Stromal cell of bone marrow (primary cell): Measurements from ENCODE around the gene TRPV6.

Experiments
- DNase-seq: peaks from one replicate; pipeline ENCODE4 v3.0.0-alpha.2; 2012; ENCODE audit warnings: low read depth

The TRPV6 gene

DNA sequence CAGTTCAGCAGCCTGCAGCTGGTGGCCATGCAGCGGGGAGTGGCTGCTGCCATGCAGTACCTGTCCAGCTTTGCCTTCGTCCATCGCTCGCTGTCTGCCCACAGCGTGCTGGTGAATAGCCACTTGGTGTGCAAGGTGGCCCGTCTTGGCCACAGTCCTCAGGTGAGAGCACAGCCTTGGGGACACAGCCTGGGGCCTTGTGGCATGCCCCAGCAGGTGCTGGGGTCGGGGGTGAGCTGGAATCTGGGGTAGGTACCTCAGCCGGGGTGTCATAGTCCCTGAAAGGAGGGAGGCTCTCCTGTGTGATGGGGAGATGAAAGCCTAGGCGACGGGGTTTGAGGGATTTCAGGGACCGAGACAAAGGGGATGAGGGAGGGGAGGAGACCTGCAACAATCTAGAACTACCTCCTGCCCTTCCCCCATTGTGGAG lies 16.5 kb downstream of the TRPV6 start:
- no peak for DNase-seq

- no peak for DNase-seq
Observed at GRCh38 chr7:142868188-142868985, 17.2 kb downstream of the TRPV6 start.

GRCh38 chr7:142867398-142868187 lies 18.0 kb downstream of the TRPV6 start:
- DNase-seq: no peak

- DNase-seq: no peak
Observed at GRCh38 chr7:142867097-142867378, 18.5 kb downstream of the TRPV6 start.

DNA sequence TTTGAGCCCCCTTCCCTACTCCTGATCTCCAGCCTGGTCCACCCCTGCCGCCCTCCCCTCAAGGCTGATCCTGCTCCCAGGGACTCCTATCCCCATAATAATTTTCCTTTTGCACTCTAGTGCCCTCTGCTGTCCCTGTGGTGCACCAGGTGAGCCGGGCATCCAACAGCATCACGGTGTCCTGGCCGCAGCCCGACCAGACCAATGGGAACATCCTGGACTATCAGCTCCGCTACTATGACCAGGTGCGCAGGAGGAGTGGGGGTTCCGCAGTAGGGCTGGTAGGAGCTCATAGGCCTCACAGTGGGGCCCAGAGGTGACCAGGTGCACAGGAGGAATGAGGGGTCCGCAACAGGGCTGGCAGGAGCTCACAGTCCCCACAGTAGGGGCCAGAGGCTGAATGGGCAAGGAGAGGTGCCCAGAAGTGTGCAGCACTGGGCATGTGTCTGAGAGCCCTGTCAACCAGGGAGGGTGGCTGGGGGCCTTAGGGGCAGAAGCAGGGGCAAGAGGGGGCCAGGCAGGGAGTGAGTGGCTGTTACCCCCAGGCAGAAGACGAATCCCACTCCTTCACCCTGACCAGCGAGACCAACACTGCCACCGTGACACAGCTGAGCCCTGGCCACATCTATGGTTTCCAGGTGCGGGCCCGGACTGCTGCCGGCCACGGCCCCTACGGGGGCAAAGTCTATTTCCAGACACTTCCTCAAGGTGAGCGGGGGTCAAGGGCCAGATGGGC lies 19.0 kb downstream of the TRPV6 start:
- no peak for DNase-seq

DNA sequence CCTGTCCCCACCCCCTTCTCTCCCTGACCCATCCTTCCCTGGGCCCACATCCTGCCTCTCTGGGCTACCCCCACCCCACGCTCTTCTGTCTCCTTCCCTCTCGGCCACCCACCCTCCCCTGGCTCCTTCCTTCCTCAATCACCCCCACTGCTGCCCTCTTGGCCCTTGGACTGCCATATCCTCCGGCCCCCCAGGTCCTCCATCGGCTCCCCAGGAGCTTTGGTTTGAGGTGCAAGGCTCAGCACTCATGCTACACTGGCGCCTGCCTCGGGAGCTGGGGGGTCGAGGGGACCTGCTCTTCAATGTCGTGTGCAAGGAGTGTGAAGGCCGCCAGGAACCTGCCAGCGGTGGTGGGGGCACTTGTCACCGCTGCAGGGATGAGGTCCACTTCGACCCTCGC lies 19.8 kb downstream of the TRPV6 start:
- no peak for DNase-seq

GRCh38 chr7:142864980-142865747 lies 20.4 kb downstream of the TRPV6 start:
- no peak for DNase-seq

DNA sequence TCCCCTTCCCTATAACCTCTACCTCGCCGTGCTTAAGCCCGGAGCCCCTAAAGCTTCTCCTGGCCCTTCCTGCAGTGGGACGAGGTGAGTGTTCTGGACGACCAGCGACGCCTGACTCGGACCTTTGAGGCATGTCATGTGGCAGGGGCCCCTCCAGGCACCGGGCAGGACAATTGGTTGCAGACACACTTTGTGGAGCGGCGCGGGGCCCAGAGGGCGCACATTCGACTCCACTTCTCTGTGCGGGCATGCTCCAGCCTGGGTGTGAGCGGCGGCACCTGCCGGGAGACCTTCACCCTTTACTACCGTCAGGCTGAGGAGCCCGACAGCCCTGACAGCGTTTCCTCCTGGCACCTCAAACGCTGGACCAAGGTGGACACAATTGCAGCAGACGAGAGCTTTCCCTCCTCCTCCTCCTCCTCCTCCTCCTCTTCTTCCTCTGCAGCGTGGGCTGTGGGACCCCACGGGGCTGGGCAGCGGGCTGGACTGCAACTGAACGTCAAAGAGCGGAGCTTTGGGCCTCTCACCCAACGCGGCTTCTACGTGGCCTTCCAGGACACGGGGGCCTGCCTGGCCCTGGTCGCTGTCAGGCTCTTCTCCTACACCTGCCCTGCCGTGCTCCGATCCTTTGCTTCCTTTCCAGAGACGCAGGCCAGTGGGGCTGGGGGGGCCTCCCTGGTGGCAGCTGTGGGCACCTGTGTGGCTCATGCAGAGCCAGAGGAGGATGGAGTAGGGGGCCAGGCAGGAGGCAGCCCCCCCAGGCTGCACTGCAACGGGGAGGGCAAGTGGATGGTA lies 21.5 kb downstream of the TRPV6 start:
- no peak for DNase-seq

GRCh38 chr7:142862786-142863400 lies 22.7 kb downstream of the TRPV6 start:
- no peak for DNase-seq

GRCh38 chr7:142862351-142862750 lies 23.2 kb downstream of the TRPV6 start:
- no peak for DNase-seq

DNA sequence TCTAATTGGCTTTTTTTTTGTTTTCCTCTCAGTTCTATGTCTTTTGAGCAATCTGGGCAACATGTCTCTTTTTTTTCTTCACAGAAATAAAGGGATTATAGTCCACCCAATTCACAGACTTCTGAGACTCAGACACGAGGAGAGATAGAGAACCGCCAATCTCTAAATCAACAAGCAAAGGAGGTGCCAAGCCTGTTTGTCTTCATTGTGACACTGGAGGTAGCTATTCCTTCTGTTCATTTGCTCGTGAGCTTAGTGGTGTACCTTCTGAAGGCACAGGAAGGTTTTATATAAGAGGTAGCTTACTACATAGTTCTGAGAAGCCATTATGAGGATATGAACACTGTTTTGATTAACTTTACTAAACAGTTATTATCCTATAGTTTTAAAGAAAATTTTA lies 24.6 kb downstream of the TRPV6 start:
- DNase-seq: no peak

GRCh38 chr7:142859829-142860228 lies 25.7 kb downstream of the TRPV6 start:
- DNase-seq: peak; percentile 44

- no peak for DNase-seq
Observed at GRCh38 chr7:142859411-142859810, 26.1 kb downstream of the TRPV6 start.

- no peak for DNase-seq
Observed at GRCh38 chr7:142857625-142858024, 27.9 kb downstream of the TRPV6 start.

GRCh38 chr7:142856565-142857245 lies 28.8 kb downstream of the TRPV6 start:
- no peak for DNase-seq

GRCh38 chr7:142855756-142856564 lies 29.6 kb downstream of the TRPV6 start:
- DNase-seq: no peak

GRCh38 chr7:142855114-142855743 lies 30.3 kb downstream of the TRPV6 start:
- DNase-seq: no peak

DNA sequence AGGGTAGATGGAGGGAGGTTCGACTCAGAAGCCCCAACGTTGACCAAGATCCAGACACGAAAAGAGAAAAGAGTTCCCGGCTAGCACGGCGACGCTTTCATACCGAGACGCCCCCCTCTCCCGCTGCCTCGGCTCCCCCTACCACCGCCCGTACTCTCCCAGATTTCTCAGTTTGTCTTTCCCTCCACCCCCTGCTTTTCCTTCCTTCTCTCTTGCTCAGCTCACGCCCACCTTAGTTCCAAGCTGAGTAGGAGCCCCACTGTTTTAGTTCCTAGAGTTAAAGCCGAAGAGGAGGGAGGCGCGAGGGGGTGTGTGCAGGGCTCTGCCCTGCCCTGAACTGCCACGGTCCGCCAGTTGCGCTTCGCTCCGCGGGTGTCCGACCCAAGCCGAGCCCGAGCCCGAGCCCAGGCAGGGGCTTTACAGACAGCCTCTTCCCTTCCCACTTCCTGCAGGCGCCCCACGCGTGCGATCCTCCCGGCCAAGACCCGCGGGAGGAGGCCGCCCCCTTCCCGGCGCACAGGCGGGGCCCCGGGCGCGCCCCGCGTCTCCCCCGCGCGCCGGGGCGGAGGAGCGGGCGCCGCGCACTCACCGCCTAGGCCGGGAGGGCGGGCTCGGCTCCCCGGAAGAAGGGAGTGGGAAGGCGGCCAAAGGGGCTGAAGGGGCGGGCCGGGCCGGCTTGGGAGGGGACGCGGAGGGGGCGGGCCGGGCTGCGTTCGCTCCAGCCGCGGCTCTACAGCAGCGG lies 31.0 kb downstream of the TRPV6 start, which contains the start of gene EPHB6:
Gene EPHB6, plus strand, starts transcription at position 705 of the 742 bp plus-strand sequence. CDS start 8,152 bp downstream, outside the sequence.
- no peak for DNase-seq
